NCI-H82 treated with DMSO at 0.1 percent for 48 hours (cell line): Measurements from ENCODE around the gene PSMD13.

Source experiments
- DNase-seq: peaks from one replicate; lab custom pipeline; 2025; ENCODE audit not compliant: unreplicated experiment; lab: John Stamatoyannopoulos, UW

The PSMD13 gene

DNA sequence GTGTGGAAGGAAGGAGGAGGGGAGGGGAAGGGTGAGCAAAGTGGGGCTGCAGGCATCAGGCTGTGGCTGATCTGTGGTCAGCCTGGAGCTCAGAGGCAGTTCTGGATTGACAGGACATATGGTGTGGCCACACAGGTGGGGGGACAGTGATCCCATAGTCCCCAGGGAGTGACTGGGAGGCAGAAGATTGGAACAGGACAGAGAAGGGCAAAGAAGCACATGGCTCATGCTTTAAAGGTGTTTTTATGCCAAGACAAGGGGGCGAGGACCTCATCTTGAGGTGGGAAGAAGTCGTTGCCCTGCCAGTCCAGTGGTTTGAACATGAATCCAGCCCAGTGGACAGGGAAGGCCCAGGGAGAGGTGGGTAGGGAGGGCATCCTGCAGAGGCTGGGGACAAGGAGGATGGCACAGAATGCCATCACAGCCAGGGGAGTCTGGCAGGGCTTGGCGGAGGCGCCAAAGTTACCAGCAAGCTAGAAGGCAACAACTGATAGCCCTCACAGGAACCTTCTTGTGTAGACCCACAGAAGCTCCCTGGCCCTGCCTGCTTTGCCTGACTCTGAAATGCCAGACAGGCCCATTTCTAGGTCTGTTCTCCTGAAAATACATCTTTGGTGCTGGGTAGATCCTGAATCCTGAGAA lies 32.7 kb upstream of the PSMD13 start:
- no peak for DNase-seq

DNA sequence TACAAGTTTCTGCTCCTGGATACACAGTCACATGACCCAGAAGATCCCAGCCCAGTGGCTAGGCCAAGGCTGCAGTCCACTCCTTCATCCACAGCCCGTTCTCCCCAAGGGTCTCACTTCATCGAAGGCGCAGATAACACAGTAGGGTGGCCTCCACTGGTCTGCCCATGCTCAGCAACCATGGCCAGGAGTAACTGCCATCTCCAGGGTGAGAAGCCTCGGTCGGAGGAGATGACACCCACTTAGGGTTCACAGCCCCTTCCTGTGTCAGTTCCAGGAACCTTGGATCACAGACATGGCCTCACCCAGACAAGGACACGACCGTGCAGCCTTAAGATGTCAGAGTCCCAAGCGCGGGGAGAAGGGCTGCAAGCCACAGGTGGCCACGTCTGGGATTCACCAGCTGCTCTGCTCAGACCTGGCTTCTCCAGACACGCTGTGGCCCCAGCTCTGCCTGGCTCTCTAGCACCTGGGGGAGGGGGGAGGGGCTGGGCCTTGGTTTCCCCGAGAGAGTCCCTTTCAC lies 32.1 kb upstream of the PSMD13 start:
- DNase-seq, result no peak

DNA sequence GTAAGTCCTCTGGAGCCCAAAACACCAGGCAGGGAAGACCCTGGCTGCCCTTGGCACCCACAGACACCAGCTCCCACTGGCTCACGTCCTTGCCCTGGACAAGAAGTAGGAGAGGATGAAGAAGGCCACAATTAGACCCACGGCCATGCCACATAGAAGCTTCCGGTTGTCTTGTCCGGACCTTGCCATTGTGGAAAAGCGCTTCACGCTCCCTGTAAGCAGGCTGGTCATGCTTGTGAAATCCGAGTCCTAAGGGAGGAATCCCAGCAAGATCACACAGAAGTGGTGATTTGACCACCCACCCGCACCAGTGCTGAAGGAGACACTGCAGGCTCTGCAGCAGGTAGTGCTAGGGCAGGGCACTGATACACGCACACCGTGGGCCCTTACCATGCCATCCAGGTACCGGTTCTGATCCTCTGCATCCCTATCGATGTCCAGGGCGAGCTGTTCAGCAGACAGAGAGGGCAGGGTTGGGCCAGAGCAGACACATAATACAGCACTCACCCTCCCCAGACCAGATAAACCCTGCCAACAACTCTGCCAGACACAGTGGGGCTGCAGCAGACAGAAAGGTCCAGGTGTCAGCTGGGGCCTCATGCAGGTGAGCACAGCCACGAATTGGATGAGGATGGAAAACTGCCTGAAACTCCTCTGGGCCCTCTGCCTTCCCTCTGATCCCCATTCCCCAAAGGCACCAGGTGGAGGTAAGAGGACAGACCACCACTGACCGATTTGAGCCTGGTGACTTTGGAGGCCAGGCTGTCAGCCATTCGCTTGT lies 31.4 kb upstream of the PSMD13 start:
- DNase-seq, result no peak

DNA sequence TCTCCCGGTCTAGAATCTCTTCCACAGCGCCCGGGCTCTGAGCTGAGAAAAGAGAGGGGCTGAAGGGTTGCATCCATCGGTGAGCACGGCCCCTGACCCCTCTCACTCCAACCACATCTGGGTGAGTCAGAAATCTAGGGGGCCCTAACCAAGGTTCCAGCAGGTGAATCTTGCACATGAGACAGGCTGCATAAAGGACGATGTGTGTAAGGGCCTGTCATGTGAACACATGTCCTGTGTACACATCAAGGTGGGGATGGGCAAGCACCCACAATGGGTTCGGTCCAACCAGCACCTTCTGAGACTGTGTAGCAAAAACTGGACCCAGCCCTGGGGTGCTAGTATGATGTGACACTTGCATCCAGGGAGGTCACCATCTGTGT lies 30.8 kb upstream of the PSMD13 start:
- DNase-seq, result no peak

DNA sequence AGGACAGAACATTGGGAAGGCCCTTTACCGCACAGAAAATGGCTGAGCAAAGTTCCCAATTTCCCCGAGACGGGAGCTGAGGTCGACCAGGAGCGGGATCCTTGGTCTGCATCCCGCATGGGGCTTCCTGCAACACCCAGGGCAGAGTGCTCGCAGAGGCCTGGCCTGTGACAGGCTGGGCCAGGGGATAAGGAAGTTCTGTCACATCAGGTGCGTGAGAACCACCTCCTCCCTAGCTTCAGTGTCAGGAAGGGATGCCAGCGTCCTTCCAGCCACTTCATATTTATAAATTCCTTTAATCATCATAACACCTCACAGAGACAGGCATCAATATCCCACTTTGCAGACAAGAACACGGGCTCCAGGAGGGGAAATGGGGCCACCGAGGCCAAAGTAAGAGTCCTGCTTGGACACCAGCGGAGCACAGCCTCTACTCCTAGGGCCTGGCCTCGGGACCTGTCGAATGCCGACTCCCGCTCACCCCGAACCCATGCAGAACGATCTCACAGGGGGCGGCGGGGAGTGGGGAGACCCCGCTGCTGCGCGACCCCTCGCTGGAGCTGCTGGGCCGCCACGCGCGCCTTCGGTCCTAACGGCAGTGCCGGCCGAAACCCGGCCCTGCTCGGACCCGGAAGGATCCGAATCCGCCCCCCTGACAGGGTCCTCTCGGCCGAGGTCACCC lies 30.1 kb upstream of the PSMD13 start:
- DNase-seq, result no peak

DNA sequence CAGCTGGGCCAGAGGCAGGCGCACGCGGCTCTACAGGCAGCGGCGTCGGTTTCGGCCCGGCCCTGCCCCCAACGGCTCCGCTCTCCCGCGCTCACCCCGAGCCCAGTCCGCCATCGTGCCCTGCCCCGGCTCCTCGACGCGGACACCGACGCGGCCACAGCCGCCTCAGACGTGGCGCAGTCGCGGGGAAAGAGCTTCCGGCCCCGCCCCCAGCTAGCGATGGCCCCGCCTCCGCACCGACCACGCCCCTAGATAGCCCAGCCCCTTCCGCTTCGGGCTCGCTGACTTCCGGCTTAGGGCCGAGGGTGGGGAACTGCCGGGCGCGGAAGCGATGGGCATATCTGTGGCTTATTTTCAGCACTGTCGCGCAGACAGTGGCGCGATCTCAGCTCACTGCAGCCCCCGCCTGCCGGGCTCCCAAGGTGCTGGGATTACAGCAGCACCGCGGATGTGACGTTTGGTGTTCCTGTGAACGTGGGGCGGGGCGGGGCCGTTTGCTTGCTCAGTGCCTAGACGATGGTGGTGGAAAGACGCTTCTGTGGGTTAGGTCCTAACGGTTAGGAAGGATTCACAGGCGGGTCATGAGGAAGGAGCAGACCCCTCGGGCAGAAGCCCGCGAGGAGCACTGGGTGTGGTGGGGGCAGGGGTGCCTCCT lies 29.4 kb upstream of the PSMD13 start, which contains the start of the genes BET1L and RIC8A:
Gene BET1L, minus strand, starts transcription at position 192 of the 655 bp plus-strand sequence. Its CDS starts 78 bp downstream, at position 114.
Gene RIC8A, plus strand, starts transcription at position 501 of the 655 bp plus-strand sequence. CDS start 1,147 bp downstream, outside the sequence.
- DNase-seq, result peak; percentile 72

DNA sequence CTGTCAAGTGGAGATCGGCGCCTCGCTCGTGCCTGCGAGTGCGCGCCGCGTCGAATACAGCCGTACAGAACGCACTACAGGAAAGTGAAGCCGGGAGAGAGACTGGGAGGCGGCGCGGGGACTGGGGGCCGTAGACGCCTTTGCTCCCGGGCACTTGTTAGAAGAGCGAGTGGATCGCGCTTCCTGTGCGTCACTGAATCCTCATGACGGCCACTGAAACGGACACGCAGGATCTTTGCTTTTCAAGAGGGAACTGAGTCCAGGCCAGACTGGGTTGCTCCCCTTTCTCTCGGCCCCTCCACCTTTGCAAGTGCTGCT lies 29.0 kb upstream of the PSMD13 start:
- DNase-seq, result no peak

DNA sequence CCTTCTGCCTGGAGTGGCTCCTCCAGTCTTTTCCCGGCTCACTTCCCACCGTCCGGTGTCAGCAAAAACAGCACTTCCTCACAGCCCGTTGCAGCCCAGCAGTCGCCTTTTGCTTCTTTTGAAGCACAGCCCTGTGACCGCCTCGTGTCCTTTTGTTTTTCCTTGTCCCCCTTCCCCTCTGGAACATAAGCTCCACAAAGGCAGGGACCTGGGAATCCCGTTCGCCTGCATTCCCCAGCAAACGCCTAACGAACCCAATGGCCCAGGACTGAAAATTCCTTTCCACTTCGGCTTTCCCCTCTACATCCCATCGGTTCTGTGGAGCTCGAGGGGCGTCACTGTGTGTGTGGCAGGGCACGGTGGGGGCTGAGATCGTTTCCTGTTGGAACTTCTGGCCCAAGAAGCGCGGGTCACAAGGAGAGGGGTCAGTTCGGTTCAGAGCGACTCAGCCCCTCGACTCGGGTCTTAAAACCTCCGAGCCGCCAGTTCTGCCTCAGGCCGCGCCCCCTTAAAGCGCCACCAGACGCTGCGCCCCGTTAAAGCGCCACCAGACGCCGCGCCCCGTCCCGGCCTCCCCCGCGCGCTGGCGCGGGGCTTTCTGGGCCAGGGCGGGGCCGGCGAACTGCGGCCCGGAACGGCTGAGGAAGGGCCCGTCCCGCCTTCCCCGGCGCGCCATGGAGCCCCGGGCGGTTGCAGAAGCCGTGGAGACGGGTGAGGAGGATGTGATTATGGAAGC lies 28.4 kb upstream of the PSMD13 start:
- no peak for DNase-seq

DNA sequence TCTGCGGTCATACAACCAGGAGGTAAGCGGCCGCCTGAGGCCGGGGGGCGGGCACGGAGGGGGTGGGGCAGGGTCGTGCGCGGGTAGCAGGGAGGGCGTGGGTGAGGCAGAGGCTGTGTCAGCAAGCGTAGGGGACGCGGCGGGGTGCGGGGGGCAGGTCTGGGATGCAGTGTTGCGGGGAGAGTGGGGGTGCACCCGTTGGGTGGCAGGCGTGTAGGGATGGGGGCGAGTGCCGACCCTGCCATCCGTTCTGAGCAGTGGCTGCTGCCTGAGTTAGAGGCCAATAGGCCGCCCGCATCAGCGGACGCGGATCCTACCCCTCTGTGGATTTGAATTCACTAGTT lies 27.9 kb upstream of the PSMD13 start:
- no peak for DNase-seq

DNA sequence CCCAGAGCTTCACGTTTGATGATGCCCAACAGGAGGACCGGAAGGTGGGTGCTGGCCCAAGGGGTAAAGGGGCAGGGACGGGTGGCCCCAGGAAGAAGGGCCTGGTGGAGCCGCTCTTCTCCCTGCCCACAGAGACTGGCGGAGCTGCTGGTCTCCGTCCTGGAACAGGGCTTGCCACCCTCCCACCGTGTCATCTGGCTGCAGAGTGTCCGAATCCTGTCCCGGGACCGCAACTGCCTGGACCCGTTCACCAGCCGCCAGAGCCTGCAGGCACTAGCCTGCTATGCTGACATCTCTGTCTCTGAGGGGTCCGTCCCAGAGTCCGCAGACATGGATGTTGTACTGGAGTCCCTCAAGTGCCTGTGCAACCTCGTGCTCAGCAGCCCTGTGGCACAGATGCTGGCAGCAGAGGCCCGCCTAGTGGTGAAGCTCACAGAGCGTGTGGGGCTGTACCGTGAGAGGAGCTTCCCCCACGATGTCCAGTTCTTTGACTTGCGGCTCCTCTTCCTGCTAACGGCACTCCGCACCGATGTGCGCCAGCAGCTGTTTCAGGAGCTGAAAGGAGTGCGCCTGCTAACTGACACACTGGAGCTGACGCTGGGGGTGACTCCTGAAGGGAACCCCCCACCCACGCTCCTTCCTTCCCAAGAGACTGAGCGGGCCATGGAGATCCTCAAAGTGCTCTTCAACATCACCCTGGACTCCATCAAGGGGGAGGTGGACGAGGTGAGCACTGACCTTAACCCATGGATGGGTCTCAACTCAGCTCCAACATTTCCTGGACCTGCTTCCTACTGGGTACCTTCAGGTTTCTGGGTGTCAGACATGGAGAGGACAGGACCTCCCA lies 27.3 kb upstream of the PSMD13 start:
- no peak for DNase-seq

DNA sequence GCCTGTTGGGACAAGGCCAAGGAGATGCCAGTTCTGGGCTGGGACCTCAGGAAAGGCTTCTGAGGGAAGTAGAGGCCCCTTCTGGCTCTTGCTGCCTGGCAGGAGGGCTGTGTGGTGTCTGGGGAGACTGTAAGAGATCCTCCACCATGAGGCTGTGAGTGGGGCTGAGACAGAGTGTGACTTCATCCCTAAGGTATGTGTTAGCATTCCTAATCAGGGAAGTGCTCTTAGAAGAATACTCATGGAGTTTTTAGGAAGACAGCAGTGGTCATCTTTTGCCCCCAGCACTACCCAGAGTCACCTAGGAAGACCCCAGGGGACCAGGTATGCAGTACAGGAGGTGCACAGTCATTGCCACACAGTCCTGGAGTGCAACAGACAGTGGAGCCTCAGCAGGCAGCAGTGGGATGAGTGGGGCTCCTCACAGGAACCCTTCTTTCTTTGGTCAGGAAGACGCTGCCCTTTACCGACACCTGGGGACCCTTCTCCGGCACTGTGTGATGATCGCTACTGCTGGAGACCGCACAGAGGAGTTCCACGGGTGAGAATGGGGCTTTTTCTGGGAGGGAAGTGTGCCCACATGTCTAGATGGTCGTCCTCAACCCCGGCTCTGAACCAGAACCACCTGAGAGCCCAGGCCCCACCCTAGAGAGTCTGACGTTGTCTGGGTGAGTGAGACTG lies 26.5 kb upstream of the PSMD13 start:
- DNase-seq, result no peak

DNA sequence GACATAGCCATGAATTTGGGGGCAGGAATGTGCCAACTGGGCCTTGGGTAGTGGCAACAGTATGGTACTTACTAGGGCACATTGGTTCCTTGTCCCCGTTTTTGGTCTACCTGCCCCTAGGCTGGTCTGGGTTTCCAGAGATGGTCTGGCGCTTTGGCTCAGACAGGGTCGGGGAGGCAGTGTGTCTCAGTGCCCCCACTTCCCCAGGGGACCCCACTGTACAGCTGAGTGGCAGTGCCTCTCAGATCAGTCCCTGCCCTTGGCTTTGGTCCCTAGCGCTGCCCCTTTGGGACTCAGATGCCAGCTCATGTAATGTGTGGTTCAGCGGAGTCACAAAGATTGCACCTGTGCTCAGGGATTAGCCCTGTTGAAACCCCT lies 26.0 kb upstream of the PSMD13 start:
- no peak for DNase-seq

DNA sequence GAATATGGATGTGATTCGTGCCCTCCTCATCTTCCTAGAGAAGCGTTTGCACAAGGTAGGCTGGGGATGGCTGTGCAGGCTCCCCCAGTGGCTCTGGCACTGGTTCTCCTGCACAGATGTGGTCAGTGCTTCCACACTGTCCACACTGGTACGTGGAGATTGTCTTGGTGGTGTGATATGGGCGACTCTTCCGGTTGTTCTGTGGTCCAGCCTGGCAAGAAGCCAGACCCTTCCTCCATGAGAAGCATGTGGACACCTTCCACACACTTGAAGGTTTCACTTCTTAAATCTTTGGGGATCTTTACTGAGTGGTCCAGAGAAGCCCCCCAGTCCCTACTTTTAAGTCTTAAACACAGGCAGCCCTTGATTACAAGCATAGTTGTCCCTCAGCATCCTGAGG lies 25.5 kb upstream of the PSMD13 start:
- DNase-seq, result no peak

DNA sequence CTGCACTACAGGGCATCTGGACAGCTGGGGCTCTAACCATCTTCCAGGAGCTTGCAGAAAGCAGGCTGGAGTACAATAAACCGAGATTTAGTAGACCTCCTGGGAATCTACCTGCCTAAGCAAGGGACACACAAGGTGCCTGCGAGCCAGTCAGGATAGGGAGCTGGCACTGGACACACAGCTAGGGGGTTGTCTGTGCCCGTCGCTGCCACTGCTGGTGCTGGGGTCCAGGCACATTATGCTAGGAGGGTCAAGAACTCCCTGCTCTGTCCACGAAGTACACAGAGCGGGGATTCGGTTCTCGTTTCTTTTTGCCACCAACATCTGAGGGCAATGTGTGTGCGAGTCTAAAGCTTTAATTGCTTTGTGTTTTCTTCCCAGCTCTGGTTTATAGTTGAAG lies 25.0 kb upstream of the PSMD13 start:
- DNase-seq, result no peak

DNA sequence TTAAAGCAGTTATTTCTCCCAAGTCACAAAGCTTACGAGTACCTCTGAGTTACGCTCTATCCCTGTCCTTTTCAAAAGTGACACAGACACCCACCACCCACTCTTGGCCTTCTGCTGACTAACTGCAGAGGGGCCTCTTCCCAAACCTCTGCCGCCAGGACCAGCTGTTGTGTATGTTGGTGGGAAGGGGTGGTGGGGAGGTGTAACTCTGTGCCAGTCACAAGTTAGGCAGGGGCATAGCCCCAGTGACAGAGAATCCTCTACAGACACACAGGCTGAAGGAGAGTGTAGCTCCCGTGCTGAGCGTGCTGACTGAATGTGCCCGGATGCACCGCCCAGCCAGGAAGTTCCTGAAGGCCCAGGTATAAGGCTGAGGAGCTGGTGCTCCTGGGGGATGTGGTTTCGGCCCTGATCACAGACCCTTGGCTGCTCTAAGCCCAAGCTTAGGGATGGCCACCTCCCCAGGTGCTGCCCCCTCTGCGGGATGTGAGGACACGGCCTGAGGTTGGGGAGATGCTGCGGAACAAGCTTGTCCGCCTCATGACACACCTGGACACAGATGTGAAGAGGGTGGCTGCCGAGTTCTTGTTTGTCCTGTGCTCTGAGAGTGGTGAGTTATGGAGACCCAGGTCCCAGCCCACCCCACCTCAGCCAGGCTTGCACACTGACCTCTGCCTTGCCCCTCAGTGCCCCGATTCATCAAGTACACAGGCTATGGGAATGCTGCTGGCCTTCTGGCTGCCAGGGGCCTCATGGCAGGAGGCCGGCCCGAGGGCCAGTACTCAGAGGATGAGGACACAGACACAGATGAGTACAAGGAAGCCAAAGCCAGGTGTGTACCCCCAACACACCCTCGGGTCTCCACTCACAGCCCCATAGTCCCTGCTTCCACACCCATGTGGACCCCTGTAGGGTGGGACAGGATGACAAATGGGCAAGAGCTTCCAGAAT lies 24.4 kb upstream of the PSMD13 start:
- no peak for DNase-seq

DNA sequence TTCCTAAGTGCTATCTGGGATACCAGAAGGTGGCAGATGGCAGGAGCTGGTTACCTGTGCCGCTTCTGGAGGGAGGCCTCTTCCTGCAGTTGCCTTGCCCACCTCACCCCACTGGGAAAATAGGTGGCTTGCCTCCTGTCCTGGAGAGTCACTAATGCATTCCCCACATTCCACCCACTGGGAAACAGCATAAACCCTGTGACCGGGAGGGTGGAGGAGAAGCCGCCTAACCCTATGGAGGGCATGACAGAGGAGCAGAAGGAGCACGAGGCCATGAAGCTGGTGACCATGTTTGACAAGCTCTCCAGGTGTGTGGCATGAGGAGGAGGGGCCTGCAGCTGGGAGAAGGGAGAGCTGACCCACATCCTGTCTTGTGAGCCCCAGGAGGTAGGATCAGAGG lies 23.7 kb upstream of the PSMD13 start:
- no peak for DNase-seq

DNA sequence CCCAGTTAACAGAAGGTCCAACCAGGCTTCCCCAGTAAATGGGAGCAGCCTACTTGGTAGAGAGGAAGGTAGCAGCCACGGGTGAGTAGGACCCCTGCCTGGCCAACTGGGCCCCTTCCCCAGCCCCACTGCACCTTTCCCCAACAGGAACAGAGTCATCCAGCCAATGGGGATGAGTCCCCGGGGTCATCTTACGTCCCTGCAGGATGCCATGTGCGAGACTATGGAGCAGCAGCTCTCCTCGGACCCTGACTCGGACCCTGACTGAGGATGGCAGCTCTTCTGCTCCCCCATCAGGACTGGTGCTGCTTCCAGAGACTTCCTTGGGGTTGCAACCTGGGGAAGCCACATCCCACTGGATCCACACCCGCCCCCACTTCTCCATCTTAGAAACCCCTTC lies 22.7 kb upstream of the PSMD13 start:
- no peak for DNase-seq

DNA sequence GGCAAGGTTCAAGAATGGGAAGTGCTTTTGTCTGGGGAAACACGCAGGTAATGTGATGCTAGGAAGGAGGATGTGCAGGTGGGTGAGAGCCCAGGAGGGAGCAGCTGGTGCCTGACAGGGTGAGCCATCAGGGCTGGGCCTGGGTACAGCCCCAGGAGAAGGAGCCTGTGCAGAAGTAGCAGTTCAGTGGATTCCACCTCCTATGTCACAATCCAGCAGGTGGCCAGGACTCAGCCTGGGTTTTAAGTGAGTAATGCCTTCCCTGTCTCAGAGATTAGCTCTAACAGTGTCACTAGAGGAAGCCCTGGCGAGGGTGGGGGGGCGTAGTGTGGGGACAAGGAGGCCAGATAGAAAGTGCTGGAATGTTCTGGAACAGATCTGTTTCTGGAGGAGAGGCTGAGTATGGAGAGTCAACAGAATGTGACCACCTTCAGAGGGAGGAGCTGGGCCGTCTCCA lies 21.2 kb upstream of the PSMD13 start:
- peak; percentile 16 for DNase-seq
